ENCODE measurements around the gene NASP.

The NASP gene

DNA sequence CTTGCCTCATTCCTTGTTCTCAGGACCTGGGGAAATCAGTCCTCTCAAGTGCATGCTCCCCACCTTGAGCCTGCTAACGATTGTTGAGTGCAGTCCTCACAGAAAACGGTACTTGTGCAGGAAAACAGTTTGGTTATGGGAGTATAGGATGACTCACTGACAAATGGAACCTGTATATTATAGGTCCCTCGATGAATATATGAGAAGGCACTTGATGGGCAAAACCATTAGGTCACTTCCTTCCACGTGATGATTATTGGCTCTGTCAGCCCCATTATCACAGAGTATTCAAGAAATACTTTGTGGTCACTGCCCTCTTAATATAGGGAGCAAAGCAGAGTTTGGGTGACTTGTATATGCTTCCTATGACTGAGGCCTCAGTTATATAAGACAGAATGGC is 33.8 kb downstream of the NASP start:
- in situ Hi-C loops (cut with MboI; ENCODE audit: low sequenced_read_pairs) = no loop called here

DNA sequence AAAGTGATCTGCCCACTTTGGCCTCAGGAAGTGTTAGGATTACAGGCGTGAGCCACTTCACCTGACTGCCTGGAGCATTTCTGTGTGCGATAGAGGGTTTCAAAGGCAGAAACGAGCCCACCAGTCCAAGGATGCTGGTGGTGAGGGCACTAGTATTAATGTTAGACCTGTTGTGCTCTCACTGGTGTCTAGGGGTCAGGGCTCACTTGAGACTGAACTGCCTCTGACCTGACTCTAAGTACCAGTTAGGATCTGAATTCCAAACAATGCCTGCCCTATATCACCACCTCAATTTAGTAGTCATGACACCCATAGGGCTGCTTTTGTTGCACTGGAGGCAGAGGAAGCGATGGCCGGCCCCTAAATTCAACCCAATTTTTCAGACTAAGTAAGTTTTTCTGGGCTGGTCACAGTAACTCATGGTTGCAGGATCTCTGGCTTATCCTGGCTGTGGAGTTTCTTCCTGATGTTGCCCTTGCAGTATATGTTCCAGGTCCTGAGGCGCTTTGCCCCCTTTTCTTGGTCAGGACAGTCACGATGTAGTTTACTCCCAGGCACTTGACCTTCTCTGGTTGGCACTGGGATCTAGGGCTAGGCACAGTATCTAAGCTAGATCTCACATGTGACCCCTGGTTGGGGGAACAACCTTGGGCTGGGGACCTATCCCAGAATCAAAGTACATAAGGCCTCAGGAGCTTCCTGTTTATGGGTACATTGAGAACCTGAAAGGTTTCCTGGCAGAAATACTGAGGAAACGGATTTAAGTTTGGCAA is 35.5 kb downstream of the NASP start:
- in situ Hi-C loops (cut with MboI; ENCODE audit: low sequenced_read_pairs) = no loop called here

GRCh38 chr1:45620588-45621500 is 37.0 kb downstream of the NASP start:
- in situ Hi-C loops (cut with MboI; ENCODE audit: low sequenced_read_pairs) = no loop called here

GRCh38 chr1:45621501-45621836 is 37.6 kb downstream of the NASP start:
- in situ Hi-C loops (cut with MboI; ENCODE audit: low sequenced_read_pairs) = no loop called here

- in situ Hi-C loops (cut with MboI; ENCODE audit: low sequenced_read_pairs) = no loop called here
These were observed 38.2 kb downstream of the NASP start for GRCh38 chr1:45621895-45622523.

DNA sequence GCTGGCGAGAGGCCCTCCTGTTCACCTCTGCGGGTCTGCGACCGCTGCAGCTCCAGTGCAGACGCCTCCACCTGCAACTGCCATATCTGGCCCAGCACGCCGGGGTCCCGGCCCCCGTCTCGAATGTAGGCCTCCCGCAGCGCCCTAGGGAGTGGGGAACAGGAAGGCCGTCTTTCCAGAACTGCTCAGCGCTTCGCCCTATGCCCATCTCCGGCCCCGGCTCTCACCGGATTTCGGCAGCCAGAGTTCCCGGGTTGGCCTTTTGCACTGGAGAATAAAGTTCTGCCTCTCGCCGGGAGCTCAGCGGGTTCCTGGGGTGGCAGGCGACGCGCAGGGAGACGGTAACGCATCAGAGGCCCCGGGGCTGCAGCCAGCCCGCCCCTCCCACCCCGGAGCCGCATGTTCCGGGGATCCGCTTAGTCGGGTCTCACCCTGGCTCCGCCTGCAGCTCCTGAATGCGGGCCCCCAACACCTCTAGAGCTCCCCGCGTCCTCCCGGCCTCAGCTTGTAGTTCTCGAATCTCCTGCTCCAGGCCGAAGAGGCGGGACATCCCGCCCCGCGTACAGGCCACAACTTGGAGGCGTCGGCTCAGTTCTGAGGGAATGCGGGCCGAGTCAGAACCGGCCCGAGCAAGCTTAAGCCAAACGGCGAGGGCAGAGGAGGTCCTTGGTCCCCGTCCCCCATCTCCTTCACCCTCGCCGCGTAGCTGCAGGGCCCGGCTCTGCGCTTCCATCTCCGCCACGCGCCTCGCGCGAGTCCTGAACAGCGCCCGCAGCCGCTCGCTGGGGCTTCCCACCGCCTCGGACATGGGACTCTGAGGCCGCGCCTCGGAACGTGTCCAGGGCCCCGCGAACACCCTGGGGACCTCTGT is 38.9 kb downstream of the NASP start:
- in situ Hi-C loops (cut with MboI; ENCODE audit: low sequenced_read_pairs) = no loop called here

DNA sequence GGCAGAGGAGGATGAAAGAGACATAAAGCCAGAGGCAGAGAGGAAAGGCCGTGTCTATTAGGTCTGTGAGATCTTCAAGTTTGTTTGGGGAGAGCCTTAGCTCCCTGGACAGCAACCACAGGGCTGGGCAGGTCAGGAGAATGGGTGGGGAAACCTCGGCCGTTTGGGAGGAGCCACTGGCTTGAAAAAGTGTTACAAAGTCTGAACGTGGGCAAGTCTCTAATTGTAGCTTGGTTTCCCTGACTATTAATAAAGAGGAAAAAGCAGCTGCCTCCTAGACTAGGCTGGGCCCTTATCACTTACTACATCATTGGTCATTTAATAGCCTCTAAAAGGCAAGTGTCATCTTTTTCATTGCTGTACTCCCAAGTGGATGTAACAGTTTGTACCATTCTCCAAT is 40.1 kb downstream of the NASP start, which contains the start of gene CCDC17:
Gene CCDC17, minus strand, starts transcription at position 83 of the 400 bp plus-strand sequence. CDS start 145 bp downstream, outside the sequence.
- in situ Hi-C loops (cut with MboI; ENCODE audit: low sequenced_read_pairs) = no loop called here

GRCh38 chr1:45629035-45629434 is 45.2 kb downstream of the NASP start:
- in situ Hi-C loops (cut with MboI; ENCODE audit: low sequenced_read_pairs) = no loop called here

DNA sequence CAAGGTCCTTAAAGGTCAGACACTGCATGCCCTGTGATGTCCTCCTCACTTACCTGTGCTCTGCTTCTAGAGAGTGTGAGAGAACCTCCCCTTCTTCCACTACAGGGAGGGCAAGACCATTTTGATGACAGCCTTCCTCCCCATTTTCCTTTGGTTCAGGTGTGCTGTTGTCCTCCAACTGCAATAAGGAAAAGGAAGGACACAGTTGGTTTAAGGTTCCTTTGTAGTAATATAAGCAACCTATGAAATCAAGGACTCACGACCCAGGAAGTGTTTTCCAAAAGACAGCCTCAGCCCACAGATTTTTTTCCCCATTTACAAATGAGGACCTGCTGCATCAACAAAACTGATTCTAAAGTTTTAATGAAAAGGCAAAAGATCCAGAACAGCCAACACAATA is 46.6 kb downstream of the NASP start:
- in situ Hi-C loops (cut with MboI; ENCODE audit: low sequenced_read_pairs) = no loop called here

DNA sequence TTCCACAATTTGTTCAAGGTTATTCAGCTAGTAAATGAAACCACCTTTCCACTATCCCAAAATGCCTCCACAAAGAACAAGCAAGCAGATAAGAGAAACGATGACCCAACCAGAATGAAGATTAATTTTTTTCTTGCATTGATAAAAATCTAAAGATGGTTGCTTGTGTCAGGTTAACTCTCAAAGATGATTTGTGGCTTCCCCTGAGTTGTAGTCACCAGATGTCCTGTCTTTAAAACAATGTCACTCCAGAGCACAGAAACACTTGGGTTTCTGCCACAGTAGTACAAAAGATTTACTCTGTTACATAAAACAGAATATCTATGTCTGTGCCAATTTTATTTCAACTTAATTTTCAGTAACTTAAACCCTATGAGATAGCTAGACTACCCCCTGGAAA is 51.4 kb downstream of the NASP start:
- in situ Hi-C loops (cut with MboI; ENCODE audit: low sequenced_read_pairs) = no loop called here

GRCh38 chr1:45640293-45640692 is 56.5 kb downstream of the NASP start:
- in situ Hi-C loops (cut with MboI; ENCODE audit: low sequenced_read_pairs) = no loop called here

GRCh38 chr1:45643321-45643720 is 59.5 kb downstream of the NASP start:
- in situ Hi-C loops (cut with MboI; ENCODE audit: low sequenced_read_pairs) = no loop called here

DNA sequence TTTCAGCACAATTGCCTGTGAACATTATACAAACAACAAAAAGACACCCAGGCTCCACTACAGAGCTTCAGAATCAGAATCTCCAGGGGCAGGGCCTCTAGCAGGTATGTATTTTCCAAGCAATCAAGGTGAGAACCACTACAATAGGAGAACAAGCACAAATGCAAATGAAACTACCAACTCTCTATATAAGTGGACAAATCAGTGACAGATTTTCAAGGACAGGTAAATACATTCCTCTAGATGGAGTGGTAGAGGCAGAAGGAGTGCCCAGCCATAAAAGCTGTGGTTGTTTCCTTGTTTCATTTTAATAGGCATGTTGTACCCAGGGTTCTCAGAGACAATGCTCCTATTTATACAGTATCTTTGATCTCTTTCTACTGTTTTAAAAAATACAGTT is 60.1 kb downstream of the NASP start:
- in situ Hi-C loops (cut with MboI; ENCODE audit: low sequenced_read_pairs) = no loop called here

- in situ Hi-C loops (cut with MboI; ENCODE audit: low sequenced_read_pairs) = no loop called here
These were observed 60.8 kb downstream of the NASP start for GRCh38 chr1:45644661-45645060.

GRCh38 chr1:45647248-45648021 is 63.6 kb downstream of the NASP start:
- in situ Hi-C loops (cut with MboI; ENCODE audit: low sequenced_read_pairs) = no loop called here

GRCh38 chr1:45654540-45655280 is 70.9 kb downstream of the NASP start:
- in situ Hi-C loops (cut with MboI; ENCODE audit: low sequenced_read_pairs) = no loop called here

- in situ Hi-C loops (cut with MboI; ENCODE audit: low sequenced_read_pairs) = no loop called here
These were observed 72.9 kb downstream of the NASP start for GRCh38 chr1:45656573-45657226.

GRCh38 chr1:45658171-45658570 is 74.3 kb downstream of the NASP start:
- in situ Hi-C loops (cut with MboI; ENCODE audit: low sequenced_read_pairs) = no loop called here

GRCh38 chr1:45659222-45659621 is 75.4 kb downstream of the NASP start:
- in situ Hi-C loops (cut with MboI; ENCODE audit: low sequenced_read_pairs) = no loop called here
